ENCODE measurements around the gene WDR37.

- TF ChIP-seq POLR2AphosphoS5 (IDR thresholded peaks at IDR 0.05) (no peak), POLR2A (IDR thresholded peaks at IDR 0.05) (no peak), CTCF (IDR thresholded peaks at IDR 0.05) (no peak)
These were observed 66.2 kb downstream of the WDR37 start for GRCh38 chr10:1122349-1122748.

Measured in prostate gland (tissue), 2 donors.